ENCODE results near the gene CHD8. TPM values are rescaled to one million over a fixed set of nuclear protein-coding genes. Genes with fewer than 3 reads are reported as not detected.

CHD8 gene
- total and polyA plus RNA-seq, 10 of the 15 experiments (the other 5 are each of a cell fraction or from before 2014, with no cell fraction given) = 20.2 to 79.5 (median 35.5) TPM

DNA sequence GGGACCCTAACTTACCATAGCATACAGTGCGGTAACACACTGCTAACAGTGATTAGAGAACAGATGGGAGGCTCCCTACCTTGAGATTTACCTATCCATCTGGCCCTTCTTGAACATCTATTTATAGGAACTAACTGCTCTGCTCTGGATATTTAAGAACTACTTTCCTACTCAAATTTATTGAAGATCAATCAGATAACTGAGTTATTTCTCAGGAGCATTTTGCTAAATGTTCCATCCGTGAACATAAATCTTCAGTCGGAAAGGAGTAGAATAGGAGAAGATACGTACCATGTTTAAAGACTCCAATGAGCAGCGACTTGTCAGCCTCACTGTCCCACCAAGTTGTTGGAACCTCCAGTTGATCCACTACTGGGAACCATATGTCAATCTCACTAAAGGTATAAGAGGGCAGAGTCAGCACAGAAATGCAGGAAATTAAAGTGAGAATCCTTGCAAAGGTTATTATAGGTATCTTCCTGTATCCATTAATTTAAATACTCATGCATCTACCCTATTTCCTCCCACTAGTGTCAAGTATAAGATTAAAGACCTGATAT lies 56.5 kb downstream of the CHD8 start:
- no peaks in the 10 kb centered on the region for H4K20me1 ChIP-seq (ENCODE audit: control insufficient read depth, insufficient read depth)
- H3K79me2 ChIP-seq (ENCODE audit: control insufficient read depth, insufficient read depth, low read length) = no peaks in the 10 kb centered on the region
- no peak overlapping the region for H3K4me3 ChIP-seq
- H3K4me2 ChIP-seq (ENCODE audit: control insufficient read depth, insufficient read depth) = no peak overlapping the region
- SMC1A ChIA-PET (ENCODE audit: uncharacterized antibody, unreplicated experiment) = no interaction called here
- TF ChIP-seq SIX5 (IDR thresholded peaks at IDR 0.05; ENCODE audit: low read depth, low read length, severe bottlenecking) (no peak), JUNB (IDR thresholded peaks at IDR 0.05) (no peak), EGR1 (IDR thresholded peaks at IDR 0.05; ENCODE audit: borderline replicate concordance in 1 of 2, low read depth in 2 of 2, low read length in 2 of 2) (no peak), CBX5 (IDR thresholded peaks at IDR 0.05; ENCODE audit: low read depth) (no peak), POLR2A (IDR thresholded peaks at IDR 0.05; ENCODE audit: low read depth, low read length) (no peak), RCOR1 (conservative IDR thresholded peaks at IDR 0.05; ENCODE audit: low read depth, low read length) (no peak), SP1 (IDR thresholded peaks at IDR 0.05; ENCODE audit: low read depth, low read length) (no peak), IKZF1 (conservative IDR thresholded peaks at IDR 0.05) (no peak), HDAC6 (IDR thresholded peaks at IDR 0.05; ENCODE audit: unreplicated experiment) (no peak), WRNIP1 (IDR thresholded peaks at IDR 0.05; ENCODE audit: borderline replicate concordance, low read depth, low read length) (no peak)
- TF ChIP-seq, protein P1, sequence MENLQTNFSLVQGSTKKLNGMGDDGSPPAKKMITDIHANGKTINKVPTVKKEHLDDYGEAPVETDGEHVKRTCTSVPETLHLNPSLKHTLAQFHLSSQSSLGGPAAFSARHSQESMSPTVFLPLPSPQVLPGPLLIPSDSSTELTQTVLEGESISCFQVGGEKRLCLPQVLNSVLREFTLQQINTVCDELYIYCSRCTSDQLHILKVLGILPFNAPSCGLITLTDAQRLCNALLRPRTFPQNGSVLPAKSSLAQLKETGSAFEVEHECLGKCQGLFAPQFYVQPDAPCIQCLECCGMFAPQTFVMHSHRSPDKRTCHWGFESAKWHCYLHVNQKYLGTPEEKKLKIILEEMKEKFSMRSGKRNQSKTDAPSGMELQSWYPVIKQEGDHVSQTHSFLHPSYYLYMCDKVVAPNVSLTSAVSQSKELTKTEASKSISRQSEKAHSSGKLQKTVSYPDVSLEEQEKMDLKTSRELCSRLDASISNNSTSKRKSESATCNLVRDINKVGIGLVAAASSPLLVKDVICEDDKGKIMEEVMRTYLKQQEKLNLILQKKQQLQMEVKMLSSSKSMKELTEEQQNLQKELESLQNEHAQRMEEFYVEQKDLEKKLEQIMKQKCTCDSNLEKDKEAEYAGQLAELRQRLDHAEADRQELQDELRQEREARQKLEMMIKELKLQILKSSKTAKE (IDR thresholded peaks at IDR 0.05; ENCODE audit: low read depth, poor library complexity, severe bottlenecking) = no peak
- TF ChIP-seq, protein P2, sequence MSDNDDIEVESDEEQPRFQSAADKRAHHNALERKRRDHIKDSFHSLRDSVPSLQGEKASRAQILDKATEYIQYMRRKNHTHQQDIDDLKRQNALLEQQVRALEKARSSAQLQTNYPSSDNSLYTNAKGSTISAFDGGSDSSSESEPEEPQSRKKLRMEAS (IDR thresholded peaks at IDR 0.05; ENCODE audit: low read depth, low read length) = no peak
- TF ChIP-seq, protein P3, sequence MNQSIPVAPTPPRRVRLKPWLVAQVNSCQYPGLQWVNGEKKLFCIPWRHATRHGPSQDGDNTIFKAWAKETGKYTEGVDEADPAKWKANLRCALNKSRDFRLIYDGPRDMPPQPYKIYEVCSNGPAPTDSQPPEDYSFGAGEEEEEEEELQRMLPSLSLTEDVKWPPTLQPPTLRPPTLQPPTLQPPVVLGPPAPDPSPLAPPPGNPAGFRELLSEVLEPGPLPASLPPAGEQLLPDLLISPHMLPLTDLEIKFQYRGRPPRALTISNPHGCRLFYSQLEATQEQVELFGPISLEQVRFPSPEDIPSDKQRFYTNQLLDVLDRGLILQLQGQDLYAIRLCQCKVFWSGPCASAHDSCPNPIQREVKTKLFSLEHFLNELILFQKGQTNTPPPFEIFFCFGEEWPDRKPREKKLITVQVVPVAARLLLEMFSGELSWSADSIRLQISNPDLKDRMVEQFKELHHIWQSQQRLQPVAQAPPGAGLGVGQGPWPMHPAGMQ (IDR thresholded peaks at IDR 0.05; ENCODE audit: borderline replicate concordance) = no peak
- in situ Hi-C loops (cut with MboI) (no loop called here), intact Hi-C loops (cut with micrococcal nuclease; ENCODE audit: unreplicated experiment) (no loop called here)
- WGBS (ENCODE audit: insufficient coverage, insufficient replicate concordance, low lambda C conversion rate, missing lambda C conversion rate) = 98% methylated on average over 5 of the region's 5 CpGs
- no peak overlapping the region for H3K9ac ChIP-seq (ENCODE audit: control insufficient read depth, insufficient read depth, low read length)
- no peaks in the 10 kb centered on the region for H3K4me1 ChIP-seq (ENCODE audit: control insufficient read depth, insufficient read depth, low read length)
- ATAC-seq (no peak), FAIRE-seq (no peak), DNase-seq (ENCODE audit: low read depth, low spot score) (no peak)
- no peak overlapping the region for H3K27ac ChIP-seq (ENCODE audit: control insufficient read depth, insufficient read depth)
- peaks cover 23 to 54% of the 10 kb centered on the region in 2 experiments for H3K36me3 ChIP-seq (ENCODE audit: control insufficient read depth in 2 of 2, insufficient read depth in 2 of 2, low read length in 1 of 2)
- H2AFZ ChIP-seq (ENCODE audit: control insufficient read depth, low read depth, low read length) = no peak overlapping the region
- H3K9me3 ChIP-seq (replicated peaks; ENCODE audit: control insufficient read depth, insufficient read depth, low read length) = no peaks in the 10 kb centered on the region
- no peaks in the 10 kb centered on the region for H3K27me3 ChIP-seq (replicated peaks in 1 of 2; ENCODE audit: control insufficient read depth in 2 of 2, insufficient read depth in 2 of 2, low read length in 1 of 2)
- BruUV-seq (replicated peaks) = no TSS peak
- CTCF ChIA-PET = no interaction called here
- POLR2A ChIA-PET = no interaction called here
- RAD21 ChIA-PET (ENCODE audit: unreplicated experiment) = no interaction called here

Measured in GM12878 (cell line).